ENCODE measurements around the gene ACHE.
"Not testable (repeated sequence)": the region's sequence is repeated elsewhere in the genome, so short reads cannot be mapped to it uniquely, and the experiment has no call there.

ACHE gene

DNA sequence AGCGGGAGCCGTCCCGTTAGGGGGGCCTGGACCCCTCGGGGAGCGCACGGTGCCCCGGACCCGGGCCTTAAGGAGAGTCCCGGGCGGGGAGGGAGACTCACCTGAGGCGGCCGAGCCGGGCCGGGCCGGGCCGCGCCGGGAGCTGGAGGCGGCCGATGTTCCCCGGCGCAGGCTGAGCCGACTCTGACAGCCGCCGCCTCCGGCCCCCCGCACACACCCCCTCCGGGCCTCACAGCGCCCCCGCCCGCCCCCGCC is at the start of gene ACHE:
ACHE (minus strand) TSS at position 188 of the 255 bp plus-strand sequence. CDS start 1,656 bp downstream, outside the sequence.
- DNase-seq (ENCODE audit: low read depth): no peak

- DNase-seq (ENCODE audit: low read depth): no peak
Observed at GRCh38 chr7:100944138-100944537, 48.5 kb upstream of the ACHE start.

DNA sequence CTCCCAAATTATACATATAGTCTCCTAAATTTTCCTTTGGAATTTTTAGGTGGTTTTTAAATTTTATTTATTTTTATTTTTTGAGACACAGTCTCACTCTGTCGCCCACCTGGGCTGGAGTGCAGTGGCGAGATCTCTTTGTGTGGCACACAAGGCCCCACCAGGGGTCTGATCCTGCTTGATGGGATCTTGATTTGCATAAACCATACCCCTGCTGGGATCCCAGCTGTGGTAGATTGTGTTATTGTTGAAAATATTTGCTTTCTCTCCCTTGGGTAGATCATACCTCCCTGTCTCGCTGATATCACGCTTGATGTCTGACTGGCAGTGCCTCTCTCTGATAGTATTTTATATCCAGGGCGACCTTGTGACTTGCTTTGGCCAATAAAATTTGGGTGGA is 48.0 kb upstream of the ACHE start:
- no peak for DNase-seq (ENCODE audit: low read depth)

GRCh38 chr7:100942045-100942774 is 46.5 kb upstream of the ACHE start:
- DNase-seq (ENCODE audit: low read depth): no peak

DNA sequence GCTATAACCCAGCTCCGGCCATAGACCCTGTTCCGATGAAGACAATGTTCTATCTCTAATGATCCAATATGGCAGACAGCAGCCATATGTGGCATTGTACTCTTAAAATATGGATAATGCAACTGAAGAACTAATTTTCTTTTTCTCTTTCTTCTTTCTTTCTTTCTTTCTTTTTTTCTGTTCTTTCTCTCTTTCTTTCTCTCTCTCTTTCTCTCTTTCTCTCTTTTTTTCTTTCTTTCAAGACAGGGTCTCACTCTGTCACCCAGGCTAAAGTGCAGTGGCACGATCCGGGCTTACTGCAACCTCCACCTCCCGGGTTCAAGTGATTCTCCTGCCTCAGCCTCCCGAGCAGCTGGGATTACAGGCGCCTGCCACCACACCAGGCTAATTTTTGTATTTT is 40.5 kb upstream of the ACHE start:
- DNase-seq (ENCODE audit: low read depth): not testable (repeated sequence)

DNA sequence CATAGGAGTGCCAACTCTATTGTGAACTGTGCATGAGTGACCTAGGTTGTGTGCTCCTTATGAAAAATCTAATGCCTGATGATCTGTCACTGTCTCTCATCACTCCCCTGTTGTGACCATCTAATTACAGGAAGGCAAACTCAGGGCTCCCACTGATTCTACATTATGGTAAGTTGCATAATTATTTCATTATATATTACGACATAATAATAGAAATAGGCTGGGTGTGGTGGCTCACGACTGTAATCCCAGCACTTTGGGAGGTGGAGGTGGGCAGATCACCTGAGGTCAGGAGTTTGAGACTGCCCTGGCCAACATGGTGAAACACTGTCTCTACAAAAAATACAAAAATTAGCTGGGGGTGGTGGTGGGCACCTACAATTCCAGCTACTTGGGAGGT is 39.7 kb upstream of the ACHE start:
- DNase-seq (ENCODE audit: low read depth): not testable (repeated sequence)

GRCh38 chr7:100933734-100934133 is 38.0 kb upstream of the ACHE start:
- DNase-seq (ENCODE audit: low read depth): no peak

DNA sequence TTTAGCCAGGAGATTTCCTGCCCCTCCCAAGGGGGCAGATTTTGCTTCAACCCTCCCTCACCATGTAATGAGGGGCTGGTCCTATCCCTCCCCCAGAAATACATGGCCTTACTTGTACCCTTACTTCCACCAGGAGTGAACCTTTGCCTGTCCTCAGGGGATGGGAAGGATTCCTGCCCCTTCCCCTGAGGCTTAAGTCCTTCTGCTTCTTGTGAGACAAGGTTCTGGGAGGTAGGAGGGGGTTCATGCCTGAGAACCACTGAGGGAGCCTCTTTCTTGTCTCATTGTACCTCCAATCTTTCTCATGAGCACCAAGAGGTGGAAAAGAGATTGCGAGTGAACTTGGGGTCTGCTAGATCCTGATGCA is 34.1 kb upstream of the ACHE start:
- DNase-seq (ENCODE audit: low read depth): no peak

GRCh38 chr7:100923616-100924015 is 27.9 kb upstream of the ACHE start:
- DNase-seq (ENCODE audit: low read depth): not testable (repeated sequence)

GRCh38 chr7:100921039-100921438 is 25.4 kb upstream of the ACHE start:
- DNase-seq (ENCODE audit: low read depth): no peak

DNA sequence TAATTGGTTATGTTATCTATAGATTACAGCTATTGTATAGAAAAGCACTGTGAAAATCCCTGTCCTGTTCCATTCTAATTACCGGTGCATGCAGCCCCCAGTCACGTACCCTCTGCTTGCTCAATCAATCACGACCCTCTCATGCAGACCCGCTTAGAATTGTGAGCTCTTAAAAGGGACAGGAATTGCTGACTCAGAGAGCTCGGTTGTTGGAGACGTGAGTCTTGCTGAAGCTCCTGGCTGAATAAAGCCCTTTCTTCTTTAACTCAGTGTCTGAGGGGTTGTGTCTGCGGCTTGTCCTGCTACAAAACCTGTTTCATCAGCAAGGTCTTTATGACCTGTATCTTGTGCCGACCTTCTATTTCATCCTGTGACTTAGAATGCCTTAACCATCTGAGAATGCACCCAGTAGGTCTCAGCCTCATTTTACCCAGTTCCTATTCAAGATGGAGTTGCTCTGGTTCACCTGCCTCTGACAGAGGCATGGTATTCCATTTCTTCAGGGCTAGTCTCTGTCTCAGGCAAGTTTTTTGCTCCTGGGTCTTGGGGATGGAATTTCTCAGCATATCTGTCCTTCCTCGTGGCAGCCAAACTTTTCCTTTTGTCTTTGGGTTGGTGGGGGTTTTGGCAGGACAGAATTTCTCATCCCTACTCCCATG is 24.2 kb upstream of the ACHE start:
- DNase-seq (ENCODE audit: low read depth): not testable (repeated sequence)

DNA sequence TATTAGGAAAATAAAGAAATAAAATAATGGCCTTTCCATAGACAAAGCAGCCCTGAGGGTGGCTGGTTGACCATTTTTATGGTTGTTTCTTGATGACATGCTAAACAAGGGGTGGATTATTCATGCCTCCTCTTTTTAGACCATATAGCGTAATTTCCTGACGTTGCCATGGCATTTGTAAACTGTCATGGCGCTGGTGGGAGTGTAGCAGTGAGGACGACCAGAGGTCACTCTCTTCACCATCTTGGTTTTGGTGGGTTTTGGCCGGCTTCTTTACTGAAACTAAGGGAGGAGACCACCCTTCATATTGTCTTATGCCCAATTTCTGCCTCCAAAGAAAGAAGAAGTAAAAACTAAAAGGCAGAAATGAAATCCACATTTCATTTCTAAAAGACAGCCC is 23.6 kb upstream of the ACHE start:
- not testable (repeated sequence) for DNase-seq (ENCODE audit: low read depth)

GRCh38 chr7:100914879-100915447 is 19.3 kb upstream of the ACHE start:
- no peak for DNase-seq (ENCODE audit: low read depth)

- DNase-seq (ENCODE audit: low read depth): no peak
Observed at GRCh38 chr7:100914208-100914878, 18.7 kb upstream of the ACHE start.

- no peak for DNase-seq (ENCODE audit: low read depth)
Observed at GRCh38 chr7:100911484-100911883, 15.8 kb upstream of the ACHE start.

GRCh38 chr7:100910443-100910842 is 14.8 kb upstream of the ACHE start:
- DNase-seq (ENCODE audit: low read depth): not testable (repeated sequence)

DNA sequence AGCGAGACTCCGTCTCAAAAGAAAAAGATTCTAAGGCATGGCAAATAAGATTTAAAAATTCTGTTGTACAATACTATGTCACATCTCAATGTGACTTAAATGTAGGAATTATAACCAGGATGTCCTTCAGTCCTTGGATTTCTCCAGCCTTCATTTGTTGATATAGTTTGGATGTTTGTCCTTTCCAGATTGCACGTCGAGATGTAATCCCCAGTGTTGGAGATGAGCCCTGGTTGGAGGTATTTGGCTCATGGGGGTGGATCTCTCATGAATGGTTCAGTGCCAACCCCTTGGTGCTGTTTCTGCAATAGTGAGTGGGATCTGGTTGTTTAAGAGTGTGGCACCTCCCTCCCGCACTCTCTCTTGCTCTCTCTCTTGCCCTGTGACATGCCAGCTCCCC is 12.8 kb upstream of the ACHE start:
- DNase-seq (ENCODE audit: low read depth): no peak

- DNase-seq (ENCODE audit: low read depth): no peak
Observed at GRCh38 chr7:100902638-100903037, 7.0 kb upstream of the ACHE start.

DNA sequence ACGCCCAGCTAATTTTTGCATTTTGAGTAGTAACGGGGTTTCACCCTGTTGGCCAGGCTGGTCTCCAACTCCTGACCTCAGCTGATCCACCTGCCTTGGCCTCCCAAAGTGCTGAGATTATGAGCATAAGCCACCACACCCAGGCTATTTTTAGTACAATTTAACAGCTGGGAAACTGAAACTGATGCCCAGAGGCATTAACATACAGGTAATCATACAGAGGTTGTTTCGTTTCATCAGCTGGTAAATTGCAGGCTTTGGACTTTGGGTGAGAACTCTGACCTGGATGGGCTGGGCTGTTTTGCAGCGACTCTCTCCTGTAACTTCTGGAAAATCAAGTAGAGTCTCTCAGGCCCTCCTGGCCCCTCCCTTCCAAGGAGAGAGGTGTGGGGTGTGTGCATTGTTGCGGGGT is 6.2 kb upstream of the ACHE start:
- no peak for DNase-seq (ENCODE audit: low read depth)

DNA sequence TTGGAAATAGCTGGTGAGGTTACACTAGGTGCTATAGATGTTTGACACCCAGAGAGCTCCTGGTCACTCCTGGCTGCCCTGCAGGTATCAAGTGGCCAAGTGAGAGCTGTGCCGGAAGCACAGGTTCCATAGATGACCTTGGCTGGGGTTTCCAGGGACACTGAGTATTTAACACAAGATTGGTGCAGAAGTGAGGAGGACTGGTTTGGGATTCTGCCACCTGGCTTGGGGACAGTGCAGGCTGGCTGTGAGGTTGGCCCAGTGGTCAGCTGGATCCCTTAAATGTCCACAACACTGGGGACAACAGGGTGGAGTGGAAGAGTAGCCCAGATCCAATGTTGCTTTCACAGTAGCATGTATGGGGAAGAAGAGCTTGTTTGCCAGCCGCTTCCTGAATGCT is 5.3 kb upstream of the ACHE start:
- DNase-seq (ENCODE audit: low read depth): no peak

DNA sequence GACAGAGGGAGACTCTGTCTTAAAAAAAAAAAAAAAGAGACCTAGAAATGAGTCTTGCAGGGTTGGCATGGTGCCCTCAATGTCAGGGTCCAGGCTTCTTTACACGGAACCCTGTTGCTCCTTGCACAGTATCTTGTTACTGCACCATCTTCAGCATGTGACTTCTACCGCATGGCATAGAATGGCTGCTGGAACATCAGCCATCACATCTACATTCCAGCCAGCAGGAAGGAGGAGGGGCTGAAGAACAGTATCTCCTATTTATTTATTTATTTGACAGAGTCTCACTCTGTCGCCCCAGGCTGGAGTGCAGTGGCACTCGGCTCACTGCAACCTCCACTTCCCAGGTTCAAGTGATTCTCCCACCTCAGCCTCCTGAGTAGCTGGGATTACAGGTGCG is 3.7 kb upstream of the ACHE start:
- no peak for DNase-seq (ENCODE audit: low read depth)

- DNase-seq (ENCODE audit: low read depth): no peak
Observed at GRCh38 chr7:100897772-100898454, 2.2 kb upstream of the ACHE start.
